ENCODE results near the gene PBX3. TPM values are rescaled to one million over a fixed set of nuclear protein-coding genes. Genes with fewer than 3 reads are reported as not detected.

PBX3 gene
- total RNA-seq, 1 donor from 2014 or later = 37.6 TPM

DNA sequence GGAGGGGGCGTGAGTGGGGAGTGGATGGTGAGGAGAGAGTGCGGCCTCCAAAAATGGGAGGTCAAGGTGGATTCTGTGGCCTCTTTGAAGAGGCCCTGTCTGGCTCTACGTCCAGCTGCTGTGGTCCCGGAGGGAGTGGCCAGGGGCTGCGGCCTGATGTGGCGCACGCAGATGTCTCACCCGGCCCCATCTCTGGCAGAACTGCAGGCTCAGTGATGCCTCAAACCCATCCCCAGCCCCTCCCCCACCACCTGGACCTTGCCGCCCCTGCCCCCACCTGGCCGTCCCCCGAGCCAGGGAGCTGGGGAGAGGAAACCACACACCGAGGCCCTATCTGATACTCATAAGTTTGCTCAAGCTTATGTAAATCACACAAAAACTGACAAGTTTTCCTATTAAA lies 267.6 kb downstream of the PBX3 start:
- H3K4me3 Mint-ChIP-seq (ENCODE audit: unreplicated experiment) = no peak overlapping the region
- no peaks in the 10 kb centered on the region for H3K4me1 Mint-ChIP-seq (ENCODE audit: unreplicated experiment)
- TF ChIP-seq, protein P1, sequence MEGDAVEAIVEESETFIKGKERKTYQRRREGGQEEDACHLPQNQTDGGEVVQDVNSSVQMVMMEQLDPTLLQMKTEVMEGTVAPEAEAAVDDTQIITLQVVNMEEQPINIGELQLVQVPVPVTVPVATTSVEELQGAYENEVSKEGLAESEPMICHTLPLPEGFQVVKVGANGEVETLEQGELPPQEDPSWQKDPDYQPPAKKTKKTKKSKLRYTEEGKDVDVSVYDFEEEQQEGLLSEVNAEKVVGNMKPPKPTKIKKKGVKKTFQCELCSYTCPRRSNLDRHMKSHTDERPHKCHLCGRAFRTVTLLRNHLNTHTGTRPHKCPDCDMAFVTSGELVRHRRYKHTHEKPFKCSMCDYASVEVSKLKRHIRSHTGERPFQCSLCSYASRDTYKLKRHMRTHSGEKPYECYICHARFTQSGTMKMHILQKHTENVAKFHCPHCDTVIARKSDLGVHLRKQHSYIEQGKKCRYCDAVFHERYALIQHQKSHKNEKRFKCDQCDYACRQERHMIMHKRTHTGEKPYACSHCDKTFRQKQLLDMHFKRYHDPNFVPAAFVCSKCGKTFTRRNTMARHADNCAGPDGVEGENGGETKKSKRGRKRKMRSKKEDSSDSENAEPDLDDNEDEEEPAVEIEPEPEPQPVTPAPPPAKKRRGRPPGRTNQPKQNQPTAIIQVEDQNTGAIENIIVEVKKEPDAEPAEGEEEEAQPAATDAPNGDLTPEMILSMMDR (IDR thresholded peaks at IDR 0.05; ENCODE audit: unreplicated experiment) = no peak
- H3K9me3 Mint-ChIP-seq (ENCODE audit: unreplicated experiment) = peaks cover 4% of the 10 kb centered on the region
- no peak overlapping the region for H3K27ac Mint-ChIP-seq (ENCODE audit: unreplicated experiment)
- no peak for DNase-seq (ENCODE audit: low spot score)
- H3K36me3 Mint-ChIP-seq (ENCODE audit: low read depth, unreplicated experiment) = peaks cover 3% of the 10 kb centered on the region
- H3K27me3 Mint-ChIP-seq (ENCODE audit: unreplicated experiment) = peaks cover 2% of the 10 kb centered on the region

DNA sequence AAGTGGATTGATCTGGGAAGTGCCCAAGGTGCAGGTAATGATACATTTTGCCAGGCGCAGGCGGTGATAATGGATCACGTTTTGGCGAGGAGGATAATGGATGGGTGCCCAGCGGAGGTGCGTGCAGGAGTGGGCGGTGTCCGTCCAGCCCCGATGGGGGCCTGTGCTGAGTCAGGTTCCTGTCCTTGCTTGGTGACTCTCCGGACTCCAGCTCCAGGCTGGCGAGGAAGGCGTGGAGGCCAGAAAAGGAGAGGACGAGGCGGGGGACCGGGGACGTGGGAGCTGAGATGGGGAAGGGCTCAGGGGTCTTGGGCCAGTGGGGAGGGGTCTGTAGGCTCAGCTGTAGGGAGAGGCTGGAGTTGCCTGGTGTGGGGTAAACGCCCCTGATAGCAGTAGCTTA lies 268.3 kb downstream of the PBX3 start:
- no peak for DNase-seq (ENCODE audit: low spot score)
- no peaks in the 10 kb centered on the region for H3K27me3 Mint-ChIP-seq (ENCODE audit: unreplicated experiment)
- no peak overlapping the region for H3K4me3 Mint-ChIP-seq (ENCODE audit: unreplicated experiment)
- H3K36me3 Mint-ChIP-seq (ENCODE audit: low read depth, unreplicated experiment) = no peaks in the 10 kb centered on the region
- H3K27ac Mint-ChIP-seq (ENCODE audit: unreplicated experiment) = no peak overlapping the region
- no peaks in the 10 kb centered on the region for H3K4me1 Mint-ChIP-seq (ENCODE audit: unreplicated experiment)
- TF ChIP-seq, protein P1 (IDR thresholded peaks at IDR 0.05; ENCODE audit: unreplicated experiment) = no peak
- H3K9me3 Mint-ChIP-seq (ENCODE audit: unreplicated experiment) = no peaks in the 10 kb centered on the region

DNA sequence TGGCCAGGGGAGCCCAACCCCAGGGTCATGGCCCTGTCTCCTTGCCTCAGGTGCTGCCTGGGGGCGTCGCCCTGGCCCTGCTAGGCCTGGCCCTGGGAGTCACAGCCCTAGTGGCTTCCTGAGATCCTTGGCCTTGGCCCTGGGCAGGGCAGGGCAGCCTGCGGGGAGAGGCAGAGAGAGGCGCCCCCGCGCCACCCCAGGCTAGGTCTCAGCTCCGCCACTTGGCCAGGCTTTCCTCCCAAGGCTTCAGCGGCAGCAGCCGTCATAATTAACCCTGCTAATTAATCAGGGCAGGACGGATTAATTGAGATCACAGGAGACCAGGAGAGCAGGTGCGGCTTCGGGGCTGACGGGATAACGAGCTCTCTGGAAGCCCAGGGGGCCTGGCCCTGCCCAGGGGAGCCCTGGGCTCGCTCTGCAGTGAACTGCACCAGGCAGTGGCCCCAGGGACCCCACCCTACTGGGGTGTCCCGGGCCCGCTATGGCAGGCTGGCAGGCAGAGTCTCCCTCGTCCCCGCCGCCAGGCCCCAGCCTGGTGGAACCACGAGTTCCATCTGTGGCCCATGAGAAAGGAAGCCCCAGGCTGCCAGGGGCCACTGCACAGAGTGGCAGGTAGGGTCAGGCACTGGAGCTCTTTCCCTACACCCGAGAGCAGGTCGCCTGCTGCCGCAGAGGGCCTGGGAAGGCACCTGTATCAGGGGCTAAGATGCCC lies 269.6 kb downstream of the PBX3 start:
- no peaks in the 10 kb centered on the region for H3K27me3 Mint-ChIP-seq (ENCODE audit: unreplicated experiment)
- TF ChIP-seq, protein P1 (IDR thresholded peaks at IDR 0.05; ENCODE audit: unreplicated experiment) = no peak
- H3K4me3 Mint-ChIP-seq (ENCODE audit: unreplicated experiment) = no peak overlapping the region
- H3K4me1 Mint-ChIP-seq (ENCODE audit: unreplicated experiment) = no peaks in the 10 kb centered on the region
- H3K27ac Mint-ChIP-seq (ENCODE audit: unreplicated experiment) = no peak overlapping the region
- no peak for DNase-seq (ENCODE audit: low spot score)
- no peaks in the 10 kb centered on the region for H3K9me3 Mint-ChIP-seq (ENCODE audit: unreplicated experiment)
- H3K36me3 Mint-ChIP-seq (ENCODE audit: low read depth, unreplicated experiment) = no peaks in the 10 kb centered on the region

Other genes starting within 250 kb of the PBX3 start
- 74.6 TPM for gene MAPKAP1, start 40.2 kb upstream of the PBX3 start, total RNA-seq (ENCODE audit: unreplicated experiment)

Data from endothelial cell (in vitro differentiated cells).